ENCODE data around the gene NCAM2. TPM values are rescaled to one million over a fixed set of nuclear protein-coding genes. Genes with fewer than 3 reads are reported as not detected.

The NCAM2 gene
- total and polyA plus RNA-seq, 2 of the 8 experiments (the other 6 are each of a cell fraction or from before 2014, with no cell fraction given): 0.14 to 1.1 TPM

- Histone ChIP-seq H3K36me3 (ENCODE audit: control insufficient read depth in 2 of 4, insufficient read depth in 4 of 4, low read length in 3 of 4) (no peaks in the 10 kb centered on the region), H3K79me2 (ENCODE audit: control insufficient read depth in 1 of 2, insufficient read depth in 2 of 2, low read length in 2 of 2) (no peaks in the 10 kb centered on the region), H2BK20ac (ENCODE audit: low read length) (no peak overlapping the region), H3K14ac (ENCODE audit: insufficient read length) (no peak overlapping the region), H3K79me1 (ENCODE audit: low read depth, low read length) (no peaks in the 10 kb centered on the region), H2BK12ac (ENCODE audit: low read depth, low read length) (no peak overlapping the region), H3K4me1 (replicated peaks in 1 of 4; ENCODE audit: control insufficient read depth in 3 of 4, insufficient read depth in 4 of 4, low read length in 3 of 4) (no peaks in the 10 kb centered on the region), H2BK15ac (ENCODE audit: low read length) (no peak overlapping the region), H2BK120ac (replicated peaks; ENCODE audit: low read depth, low read length) (no peak overlapping the region), H3K27ac (ENCODE audit: low read depth, low read length) (no peak overlapping the region), H3K18ac (ENCODE audit: extremely low read depth, low read length) (no peak overlapping the region), H3K4me3 (ENCODE audit: extremely low read depth in 1 of 4, insufficient read depth in 2 of 4, low read depth in 3 of 4, low read length in 4 of 4) (no peak overlapping the region), H3K23me2 (ENCODE audit: low read depth, low read length) (no peaks in the 10 kb centered on the region), H4K20me1 (replicated peaks in 1 of 2; ENCODE audit: control insufficient read depth in 1 of 2, insufficient read depth in 2 of 2, low read length in 2 of 2) (no peaks in the 10 kb centered on the region), H4K8ac (ENCODE audit: extremely low read depth, insufficient read depth, low read length) (no peak overlapping the region), H2AFZ (ENCODE audit: low read length) (no peak overlapping the region), H3K4ac (replicated peaks; ENCODE audit: insufficient read length, low read depth, low read length) (no peak overlapping the region), H2AK5ac (ENCODE audit: low read depth, low read length) (no peak overlapping the region), H2BK5ac (ENCODE audit: low read depth, low read length) (no peak overlapping the region), H3K4me2 (ENCODE audit: insufficient read depth in 1 of 2, low read depth in 2 of 2, low read length in 2 of 2) (no peak overlapping the region), H3K56ac (replicated peaks; ENCODE audit: insufficient read length, low read depth, low read length) (no peak overlapping the region), H3K27me3 (replicated peaks in 1 of 4; ENCODE audit: control insufficient read depth in 3 of 4, extremely low read depth in 1 of 4, insufficient read depth in 3 of 4, low read length in 3 of 4) (no peaks in the 10 kb centered on the region), H4K91ac (replicated peaks; ENCODE audit: insufficient read length, low read length) (no peak overlapping the region), H3K9ac (replicated peaks in 1 of 4; ENCODE audit: extremely low read depth in 1 of 4, low read depth in 3 of 4, low read length in 3 of 4) (no peak overlapping the region), H4K5ac (ENCODE audit: insufficient read length, low read depth, low read length) (no peak overlapping the region), H3K23ac (ENCODE audit: insufficient read length) (no peak overlapping the region), H3K9me3 (ENCODE audit: insufficient read depth in 2 of 2, low read depth in 1 of 2, low read length in 1 of 2) (no peaks in the 10 kb centered on the region)
- no peak for FAIRE-seq
- POLR2A ChIA-PET (ENCODE audit: partially characterized antibody): no interaction called here
- 86% methylated on average over 3 of the region's 3 CpGs; no CpG with 5 or more reads in 1 of the 2 experiments for WGBS, 2 experiments (ENCODE audit: extremely low coverage in 1 of 2, insufficient coverage in 1 of 2, insufficient read length in 1 of 2, insufficient replicate concordance in 2 of 2, low coverage in 1 of 2, low lambda C conversion rate in 2 of 2, missing lambda C conversion rate in 1 of 2)
- CTCF ChIA-PET (ENCODE audit: partially characterized antibody): no interaction called here
- DNase-seq (ENCODE audit: low read depth in 1 of 2, low spot score in 2 of 2): no peak
- TF ChIP-seq CTCF (IDR thresholded peaks at IDR 0.05; ENCODE audit: control extremely low read depth in 1 of 3, insufficient read depth in 1 of 3, low read depth in 1 of 3, low read length in 3 of 3) (no peak), EP300 (IDR thresholded peaks at IDR 0.05; ENCODE audit: borderline replicate concordance in 1 of 2, low read depth in 2 of 2, low read length in 2 of 2) (no peak), SP2 (IDR thresholded peaks at IDR 0.05; ENCODE audit: low read length) (no peak), GABPA (IDR thresholded peaks at IDR 0.05; ENCODE audit: borderline replicate concordance, insufficient read depth, low read length) (no peak), JUN (IDR thresholded peaks at IDR 0.05; ENCODE audit: low read depth, low read length) (no peak), BACH1 (IDR thresholded peaks at IDR 0.05; ENCODE audit: low read length) (no peak), SIRT6 (IDR thresholded peaks at IDR 0.05; ENCODE audit: low read length) (no peak), TEAD4 (IDR thresholded peaks at IDR 0.05; ENCODE audit: low read depth, low read length) (no peak), GTF2F1 (IDR thresholded peaks at IDR 0.05; ENCODE audit: borderline replicate concordance, low read depth, low read length) (no peak), EZH2 (IDR thresholded peaks at IDR 0.05; ENCODE audit: low read depth, low read length, severe bottlenecking) (no peak), POU5F1 (IDR thresholded peaks at IDR 0.05; ENCODE audit: low read depth, low read length) (no peak), RNF2 (IDR thresholded peaks at IDR 0.05; ENCODE audit: borderline replicate concordance, low read depth, low read length, missing control alignments, poor library complexity, severe bottlenecking) (no peak)
Measured at GRCh38 chr21:21074305-21074704, 76.1 kb downstream of the NCAM2 start.
